NCI-H1092 treated with DMSO at 0.1 percent for 48 hours (cell line): ENCODE results near the gene SACM1L.

Experiments used
- DNase-seq: peaks from one replicate; lab custom pipeline; 2025; lab: John Stamatoyannopoulos, UW

The SACM1L gene, protein sequence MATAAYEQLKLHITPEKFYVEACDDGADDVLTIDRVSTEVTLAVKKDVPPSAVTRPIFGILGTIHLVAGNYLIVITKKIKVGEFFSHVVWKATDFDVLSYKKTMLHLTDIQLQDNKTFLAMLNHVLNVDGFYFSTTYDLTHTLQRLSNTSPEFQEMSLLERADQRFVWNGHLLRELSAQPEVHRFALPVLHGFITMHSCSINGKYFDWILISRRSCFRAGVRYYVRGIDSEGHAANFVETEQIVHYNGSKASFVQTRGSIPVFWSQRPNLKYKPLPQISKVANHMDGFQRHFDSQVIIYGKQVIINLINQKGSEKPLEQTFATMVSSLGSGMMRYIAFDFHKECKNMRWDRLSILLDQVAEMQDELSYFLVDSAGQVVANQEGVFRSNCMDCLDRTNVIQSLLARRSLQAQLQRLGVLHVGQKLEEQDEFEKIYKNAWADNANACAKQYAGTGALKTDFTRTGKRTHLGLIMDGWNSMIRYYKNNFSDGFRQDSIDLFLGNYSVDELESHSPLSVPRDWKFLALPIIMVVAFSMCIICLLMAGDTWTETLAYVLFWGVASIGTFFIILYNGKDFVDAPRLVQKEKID

DNA sequence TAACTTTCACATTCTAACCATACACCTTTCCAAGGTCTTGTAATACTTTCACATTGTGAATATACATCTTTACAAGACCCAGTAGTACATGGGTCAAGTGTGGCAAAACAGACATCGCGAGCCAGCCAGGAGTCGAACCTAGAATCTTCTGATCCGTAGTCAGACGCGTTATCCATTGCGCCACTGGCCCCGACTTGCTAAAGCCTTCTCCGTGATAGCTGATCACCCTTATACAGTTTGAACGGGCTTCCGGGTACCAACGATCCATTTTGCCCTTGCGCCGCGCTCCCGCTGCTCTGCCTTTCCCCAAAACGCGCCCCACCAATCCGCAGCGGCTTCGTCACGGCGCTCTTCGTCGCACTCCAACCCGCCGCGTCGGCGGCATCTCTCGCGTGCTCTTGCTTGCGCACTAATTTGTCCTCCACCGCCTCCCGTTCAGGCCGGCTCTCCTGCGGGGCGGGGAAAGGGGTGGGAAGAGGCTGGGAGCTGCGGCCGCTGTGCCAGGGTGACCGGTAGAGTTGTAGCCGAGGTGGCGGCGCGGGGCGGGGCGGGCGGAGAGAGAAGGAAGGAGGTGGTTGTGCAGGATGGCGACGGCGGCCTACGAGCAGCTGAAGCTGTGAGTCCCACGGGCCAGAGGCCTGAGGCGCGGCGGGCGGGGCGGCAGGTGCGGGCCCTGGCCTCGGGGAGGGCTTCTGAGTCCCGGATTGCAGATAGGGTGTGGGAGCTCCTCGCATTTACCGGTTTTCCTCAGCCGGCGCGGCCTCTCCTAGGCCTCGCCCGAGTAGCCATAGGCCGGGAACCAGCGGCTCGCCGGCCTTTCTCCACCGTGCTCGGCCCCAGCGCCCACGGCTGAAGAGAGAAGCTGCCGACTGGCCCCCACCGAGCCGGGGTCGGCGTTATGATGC lies at the start of gene SACM1L:
Gene SACM1L, plus strand, starts transcription at position 515 of the 905 bp plus-strand sequence. Its CDS starts 70 bp downstream, at position 585.
- peak; percentile 96 for DNase-seq

DNA sequence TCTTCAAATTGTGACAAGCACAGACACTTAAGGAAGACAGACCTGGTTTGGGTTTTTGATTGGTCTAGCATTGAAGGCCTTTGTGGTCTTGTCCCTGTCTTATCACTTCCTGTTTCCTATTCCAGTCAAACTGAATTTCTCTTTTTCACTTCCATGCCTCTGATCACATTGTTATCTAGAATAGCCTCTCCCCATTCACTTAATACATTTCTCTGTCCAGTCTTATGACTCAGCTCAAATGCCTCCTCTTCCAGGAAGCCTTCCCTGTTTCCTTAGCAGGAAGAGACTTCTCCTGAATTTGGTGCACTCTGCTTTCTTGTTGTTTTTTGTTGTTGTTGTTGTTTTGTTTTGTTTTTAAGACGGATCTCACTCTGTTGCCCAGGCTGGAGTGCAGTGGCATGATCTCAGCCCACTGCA lies 49.1 kb upstream of the SACM1L start:
- DNase-seq: no peak

DNA sequence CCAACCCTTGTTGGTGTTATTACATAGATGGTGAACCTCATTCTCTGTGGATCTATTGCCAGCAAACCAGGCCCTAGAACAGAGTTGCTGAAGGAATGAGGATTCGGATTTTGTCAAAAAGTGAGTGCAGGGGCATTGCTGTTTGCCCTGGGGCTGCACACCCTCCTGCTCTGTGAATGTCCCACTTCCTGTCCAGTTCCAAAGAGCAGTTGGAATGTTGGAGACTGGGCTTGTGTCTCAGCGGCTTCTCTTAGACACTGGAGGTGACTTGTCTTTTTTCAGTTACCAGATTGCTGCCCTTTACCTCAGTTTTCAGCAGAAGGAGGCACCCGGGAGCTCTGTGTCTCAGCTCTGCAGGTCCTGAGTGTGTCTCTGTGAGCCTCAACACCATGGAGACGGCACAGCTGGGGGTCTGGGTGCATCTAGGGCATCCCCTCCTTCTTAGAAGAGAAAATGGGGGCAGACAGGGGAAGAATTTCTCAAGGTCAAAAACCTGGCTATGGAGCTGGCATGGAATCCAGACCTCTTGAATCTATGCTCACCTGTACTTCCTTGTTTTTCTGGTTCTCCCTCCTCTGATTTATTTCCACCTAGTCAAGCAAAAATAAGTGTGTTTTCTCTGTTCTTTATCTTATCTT lies 48.4 kb upstream of the SACM1L start:
- no peak for DNase-seq

DNA sequence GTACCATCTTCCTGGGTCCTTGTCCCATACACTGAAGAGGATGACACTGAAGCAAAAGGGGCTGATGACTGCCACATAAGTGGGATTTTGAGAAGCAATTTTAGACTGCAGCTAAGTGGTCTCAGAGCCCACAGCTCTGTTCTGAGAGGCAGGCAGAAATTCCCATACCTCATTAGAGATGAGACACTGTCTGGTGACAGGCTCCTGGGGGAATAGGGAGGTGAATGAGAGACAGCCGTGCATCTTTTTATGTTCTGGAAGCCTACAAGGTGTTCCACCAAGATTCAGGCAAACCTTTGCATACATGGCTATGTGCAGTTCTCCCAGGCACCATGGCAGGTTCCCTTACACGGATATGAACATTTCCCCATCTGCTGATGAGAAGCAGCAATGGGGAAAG lies 47.4 kb upstream of the SACM1L start:
- DNase-seq: no peak

DNA sequence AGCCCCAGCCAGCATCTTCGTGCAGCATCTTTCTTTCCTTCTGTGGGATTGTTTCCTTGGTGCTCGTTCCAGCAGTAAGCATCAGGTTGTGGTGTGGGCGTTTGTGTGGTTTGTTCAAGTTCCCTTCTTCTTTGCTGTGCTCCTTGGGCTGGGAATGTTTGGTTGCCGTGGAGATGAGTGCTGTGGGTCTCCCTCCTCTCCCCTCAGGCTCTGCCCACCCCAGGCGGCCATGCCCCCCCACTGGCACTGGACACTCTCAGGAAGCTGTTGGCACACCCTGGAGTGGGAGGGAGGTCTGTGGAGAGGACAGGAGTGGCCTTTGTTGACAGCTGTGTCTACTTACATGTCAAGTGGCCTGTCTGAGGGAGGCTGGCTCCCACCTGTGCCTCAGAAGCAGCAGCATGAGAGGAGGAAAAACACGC lies 46.5 kb upstream of the SACM1L start:
- peak; percentile 41 for DNase-seq

DNA sequence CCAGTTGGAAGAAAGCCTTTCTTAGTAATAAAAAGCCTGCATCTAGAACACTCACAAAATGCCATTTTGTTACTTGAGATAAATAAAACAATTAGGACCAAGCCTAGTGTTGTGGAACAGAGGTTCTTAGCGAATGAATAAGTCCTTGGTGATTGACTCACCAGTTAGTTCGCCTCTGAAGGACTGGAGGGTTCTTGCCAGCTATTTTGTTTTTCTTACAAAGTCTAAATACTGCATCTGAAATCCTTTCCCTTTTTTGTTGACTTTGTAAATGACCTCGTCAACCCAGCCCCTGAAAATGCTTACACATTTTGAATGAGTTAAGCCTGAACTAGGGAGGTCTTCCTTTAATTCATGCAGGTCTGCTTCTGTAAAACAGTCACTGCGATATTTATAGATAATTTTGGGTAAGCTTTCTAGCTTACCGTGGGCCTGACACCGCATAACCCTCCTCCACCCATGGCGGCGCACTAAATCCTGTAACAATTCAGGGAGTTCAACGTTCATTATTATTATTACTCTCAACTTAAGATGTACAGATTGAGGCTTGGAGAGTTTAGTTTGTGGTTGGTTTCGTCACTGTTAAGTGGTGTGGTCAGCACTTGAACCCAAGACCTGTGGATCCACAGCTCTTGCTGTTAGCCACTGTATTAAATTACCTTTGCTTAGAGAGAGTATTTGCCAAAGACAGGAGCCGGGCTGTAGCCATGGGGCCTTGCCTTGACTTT lies 45.0 kb upstream of the SACM1L start:
- no peak for DNase-seq

DNA sequence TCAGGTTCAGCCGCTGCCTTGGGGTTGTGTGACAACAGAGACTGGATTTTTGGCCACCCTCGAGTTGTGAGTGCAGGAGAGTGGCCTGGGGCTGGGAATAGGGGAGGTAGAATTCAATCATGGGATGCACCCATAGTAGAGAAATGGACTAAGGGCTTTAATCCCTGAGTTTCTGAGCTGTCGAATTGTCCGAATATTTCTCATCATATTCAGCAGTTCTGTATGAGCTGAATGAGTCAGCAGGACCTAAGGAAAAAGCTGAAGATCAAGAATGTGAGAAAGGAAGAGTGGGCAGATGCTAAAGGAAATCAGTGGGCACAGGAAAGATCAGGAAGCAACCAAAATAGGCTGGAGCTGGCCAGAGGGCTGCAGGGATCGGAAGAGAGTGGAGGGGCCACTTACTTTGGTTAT lies 44.4 kb upstream of the SACM1L start:
- no peak for DNase-seq

DNA sequence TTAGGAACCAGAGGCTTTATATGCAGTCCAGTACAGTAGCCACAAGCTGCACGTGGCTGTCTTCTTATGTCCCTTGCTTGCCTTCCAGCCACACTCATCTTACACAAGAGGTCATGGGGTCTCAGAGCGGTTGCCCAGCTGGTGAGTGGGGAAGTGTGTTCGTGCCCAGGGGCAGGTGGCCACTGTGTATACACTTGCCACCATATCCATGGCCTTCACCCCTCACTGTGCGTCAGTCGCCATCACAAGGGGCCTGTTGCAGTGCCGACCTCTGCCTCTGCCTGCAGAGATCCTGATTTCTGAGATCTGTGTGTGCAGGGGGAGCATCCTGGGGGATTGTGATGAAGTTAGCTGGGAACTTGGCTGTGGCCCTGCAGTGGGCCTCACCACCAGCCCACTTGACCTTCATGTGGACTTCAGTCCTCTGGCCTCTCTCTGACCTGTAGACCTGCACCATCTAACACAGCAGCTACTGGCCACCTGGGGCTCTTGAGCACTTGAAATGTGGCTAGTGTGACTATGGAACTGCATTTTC lies 43.1 kb upstream of the SACM1L start:
- DNase-seq: no peak

DNA sequence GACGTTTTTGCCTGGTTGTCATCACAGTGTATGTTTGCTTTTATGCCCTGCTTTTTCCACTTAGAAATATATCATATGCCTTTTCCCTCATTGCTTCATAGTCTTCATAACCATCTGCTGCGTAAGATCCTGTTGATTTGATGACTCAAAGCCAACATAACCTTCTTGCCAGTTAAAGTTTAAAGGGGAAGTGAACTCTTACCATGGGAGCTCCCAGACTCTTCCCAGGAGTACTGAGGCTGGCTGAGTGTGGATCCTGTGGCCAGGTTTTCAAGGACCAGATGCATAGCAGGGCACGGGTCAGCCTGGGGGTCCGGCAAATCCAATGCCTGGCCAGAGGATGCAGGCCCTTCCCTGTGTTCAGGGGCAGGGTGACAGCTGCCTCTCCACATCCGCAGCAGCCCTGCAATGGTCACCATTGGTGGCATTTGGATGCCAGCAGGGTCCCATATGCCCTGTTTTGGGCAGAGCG lies 42.0 kb upstream of the SACM1L start:
- DNase-seq: no peak

DNA sequence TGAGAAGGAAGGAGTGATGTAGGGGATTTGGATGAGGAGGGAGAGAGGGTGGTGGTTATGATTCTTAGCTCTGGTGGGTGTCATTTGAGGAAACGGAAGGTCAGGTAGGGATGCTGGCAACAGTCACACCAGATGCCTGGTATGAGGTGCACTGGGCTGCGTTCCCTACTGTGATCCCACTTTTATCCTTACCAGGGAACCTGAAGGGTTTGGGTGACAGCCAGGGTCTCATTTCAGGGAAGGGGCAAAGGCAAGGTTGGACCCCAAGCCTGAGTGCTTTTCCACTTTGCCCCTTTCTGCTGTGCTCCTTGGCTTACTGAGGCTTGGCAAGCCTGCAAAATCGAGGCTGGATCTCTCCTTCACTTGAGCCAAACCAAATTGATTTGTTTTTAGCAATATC lies 36.0 kb upstream of the SACM1L start:
- no peak for DNase-seq

DNA sequence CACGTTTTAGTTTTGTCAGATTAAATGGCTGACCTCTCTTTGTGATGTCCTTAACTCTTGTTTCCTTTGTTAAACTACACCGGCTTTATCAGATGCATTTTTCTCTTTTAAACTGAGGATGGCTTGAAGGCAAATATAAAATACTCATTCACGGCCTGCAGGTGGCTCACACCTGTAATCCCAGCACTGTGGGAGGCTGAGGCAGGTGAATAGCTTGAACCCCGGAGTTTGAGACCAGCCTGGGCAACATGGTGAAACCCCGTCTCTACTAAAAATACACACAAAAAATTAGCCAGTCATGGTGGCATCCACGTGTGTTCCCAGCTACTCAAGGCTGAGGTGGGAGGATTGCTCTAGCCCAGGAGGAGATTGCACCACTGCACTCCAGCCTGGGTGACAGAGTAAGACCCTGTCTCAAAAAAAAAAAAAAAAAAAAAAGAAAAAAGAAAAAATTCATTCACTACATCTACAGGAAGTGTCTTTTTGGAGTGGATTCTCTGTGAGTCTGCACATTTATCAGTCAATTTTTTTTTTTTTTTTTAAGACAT lies 34.7 kb upstream of the SACM1L start:
- DNase-seq: no peak

DNA sequence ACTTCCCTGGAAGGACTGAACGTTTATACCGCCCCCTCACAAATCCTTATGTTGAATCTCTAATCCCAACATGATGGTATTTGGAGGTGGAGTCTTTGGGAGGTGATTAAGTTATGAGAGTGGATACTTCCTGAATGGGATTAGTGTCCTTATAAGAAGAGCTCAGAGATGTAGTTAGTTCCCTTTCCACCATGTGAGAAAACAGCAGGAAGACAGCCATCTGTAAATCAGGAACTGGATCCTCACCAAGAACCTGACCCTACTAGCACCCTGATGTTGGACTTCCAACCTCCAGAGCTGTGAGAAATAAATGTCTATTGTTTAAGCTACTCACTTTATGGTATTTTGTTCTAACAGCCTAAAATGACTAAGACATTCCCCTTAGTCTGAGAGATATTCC lies 33.3 kb upstream of the SACM1L start:
- no peak for DNase-seq

DNA sequence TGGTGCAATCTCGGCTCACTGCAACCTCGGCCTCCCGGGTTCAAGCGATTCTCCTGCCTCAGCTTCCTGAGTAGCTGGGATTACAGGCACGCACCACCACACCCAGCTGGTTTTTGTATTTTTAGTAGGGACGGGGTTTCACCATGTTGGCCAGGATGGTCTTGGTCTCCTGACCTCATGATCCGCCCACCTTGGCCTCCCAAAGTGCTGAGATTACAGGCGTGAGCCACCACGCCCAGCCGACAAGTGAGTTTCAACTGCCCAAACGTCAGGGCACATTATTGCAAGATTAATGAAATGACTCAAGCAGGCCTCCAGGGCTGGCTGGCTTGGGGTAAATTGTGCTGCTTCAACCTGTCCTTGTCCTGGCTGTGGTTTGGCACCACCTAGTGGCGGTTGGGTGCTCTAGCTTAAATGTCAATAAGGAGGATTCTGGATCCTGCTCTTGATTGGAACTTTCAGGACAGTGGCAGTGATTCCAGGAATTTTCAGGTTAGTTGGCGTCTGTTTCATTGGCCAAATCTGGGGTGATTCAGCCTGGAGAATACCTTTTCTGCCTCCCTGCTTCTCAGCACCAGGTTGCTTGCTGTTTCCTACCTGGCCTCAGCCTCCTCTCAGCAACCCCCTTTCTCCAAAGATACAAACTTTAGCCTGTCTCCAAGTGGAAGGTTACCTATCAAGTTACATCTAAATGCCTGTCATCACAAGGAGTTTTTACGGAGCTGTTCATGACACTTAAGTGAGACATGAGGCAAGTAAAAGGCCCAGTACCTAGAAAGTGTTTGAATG lies 32.4 kb upstream of the SACM1L start:
- DNase-seq: peak; percentile 52

DNA sequence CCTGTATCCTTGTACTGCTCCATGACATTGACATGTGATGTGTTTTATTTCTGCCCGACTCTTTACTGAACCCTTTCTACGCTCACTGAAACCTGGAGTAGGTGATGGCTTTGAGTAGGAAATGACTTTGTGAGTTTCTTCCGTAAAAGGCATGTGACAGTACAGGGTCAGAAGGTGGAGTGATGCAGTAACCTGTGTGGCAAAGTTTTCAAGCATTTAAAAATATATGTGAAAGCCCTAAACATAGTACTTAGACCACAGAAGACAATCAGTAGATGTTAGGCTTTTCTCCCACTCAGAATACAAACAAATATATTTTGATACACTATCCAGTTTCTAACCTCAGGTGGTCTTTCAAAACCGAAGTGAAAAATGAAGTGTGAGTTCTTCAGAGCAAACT lies 31.3 kb upstream of the SACM1L start:
- no peak for DNase-seq

DNA sequence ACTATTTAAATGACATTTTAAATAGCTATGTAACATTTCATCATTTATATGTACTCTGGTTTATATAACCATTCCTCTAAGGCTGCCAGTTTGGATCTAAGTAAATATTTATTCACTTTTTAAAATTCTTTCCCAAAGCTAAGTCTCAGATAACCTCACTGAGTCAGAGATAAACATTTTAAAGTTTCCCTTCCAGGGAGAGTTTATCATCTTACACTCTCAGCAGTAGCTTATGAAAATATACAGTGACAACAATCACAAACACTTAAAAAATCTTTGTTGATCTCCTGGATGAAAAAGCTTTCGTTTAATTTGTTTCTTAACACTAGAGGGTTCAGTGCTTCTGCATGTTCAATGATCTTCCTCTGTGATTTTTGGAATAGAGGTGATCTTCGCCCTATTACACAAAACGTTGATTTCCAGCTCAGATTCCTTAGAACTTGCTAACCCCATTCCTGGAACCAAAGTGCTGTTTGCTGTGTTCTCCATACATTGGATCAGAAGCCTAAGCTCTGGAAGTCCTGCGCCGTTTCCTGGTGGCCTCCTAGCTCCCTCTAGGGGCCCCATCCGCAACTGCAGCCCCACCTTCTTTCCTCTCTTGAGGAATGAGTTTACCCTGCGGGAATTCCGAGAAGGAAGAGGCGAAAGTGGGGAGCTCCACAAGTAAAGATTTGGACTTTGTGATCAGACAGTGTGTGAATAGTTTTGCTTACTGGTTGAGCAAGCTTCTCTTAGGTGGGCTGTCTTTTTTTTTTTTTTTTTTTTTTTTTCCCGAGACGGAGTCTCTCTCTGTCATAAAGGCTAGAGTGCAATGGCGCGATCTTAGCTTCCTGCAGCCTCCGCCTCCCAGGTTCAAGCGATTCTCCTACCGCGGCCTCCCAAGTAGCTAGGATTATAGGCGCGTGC lies 29.3 kb upstream of the SACM1L start:
- peak; percentile 18 for DNase-seq

DNA sequence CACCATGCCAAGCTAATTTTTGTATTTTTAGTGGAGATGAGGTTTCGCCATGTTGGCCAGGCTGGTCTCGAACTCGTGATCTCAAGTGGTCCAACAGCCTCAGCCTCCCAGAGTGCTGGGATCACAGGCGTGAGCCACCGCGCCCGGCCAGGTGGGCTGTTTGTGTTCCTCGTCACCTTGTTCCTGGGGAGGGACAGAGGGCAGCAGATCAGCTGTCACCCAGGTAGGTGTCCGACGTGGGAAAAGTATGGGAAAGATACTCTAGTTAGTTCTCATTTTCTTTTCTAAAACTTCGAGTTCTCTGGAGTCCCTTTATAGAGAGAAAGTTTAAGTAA lies 28.7 kb upstream of the SACM1L start:
- no peak for DNase-seq

DNA sequence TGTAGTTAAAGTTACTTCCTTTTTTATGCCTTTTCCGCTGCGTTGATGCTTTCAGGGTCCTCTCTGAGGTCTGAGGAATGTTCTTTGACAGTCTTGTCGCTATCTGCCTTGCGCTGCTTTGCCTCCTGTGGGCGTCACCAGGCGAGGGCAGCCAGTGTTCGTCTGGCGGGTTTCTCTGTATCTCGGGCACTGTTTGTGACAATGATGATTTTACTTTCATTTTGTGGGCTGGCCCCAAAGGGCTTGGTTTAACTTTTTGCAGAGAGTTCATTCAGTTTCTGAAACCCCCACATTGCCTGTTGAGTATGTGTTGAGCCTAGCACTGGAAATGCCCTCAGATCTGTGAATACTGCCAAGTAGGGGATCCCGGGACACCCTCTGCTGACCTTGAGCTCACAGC lies 24.6 kb upstream of the SACM1L start:
- no peak for DNase-seq

DNA sequence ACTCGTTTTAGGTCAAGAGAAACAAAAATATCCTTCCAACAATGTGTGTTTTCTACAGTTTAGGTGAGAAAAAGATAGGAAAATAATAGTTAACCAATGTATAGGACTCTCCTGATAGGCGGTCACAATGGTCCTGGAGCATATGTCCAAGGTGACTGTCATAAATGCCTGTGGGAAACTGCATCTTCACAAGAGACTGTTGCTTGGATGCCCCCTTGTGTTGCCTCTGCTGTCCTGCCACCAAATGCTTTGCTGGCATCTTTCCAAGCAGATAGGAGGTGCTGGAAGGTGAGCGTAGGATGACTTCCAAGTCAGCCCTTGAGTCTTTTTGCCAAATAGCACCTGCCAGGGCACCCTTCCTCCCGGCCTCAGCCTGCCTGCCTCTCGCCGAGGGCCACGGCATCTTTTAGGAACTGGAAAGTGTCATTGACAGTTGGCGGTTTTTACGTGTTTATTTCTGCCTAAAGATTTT lies 24.1 kb upstream of the SACM1L start:
- peak; percentile 47 for DNase-seq
